AG08395 (cell line): ENCODE data around the gene AP3S2.

Source experiments
- DNase-seq: peaks from one replicate; pipeline ENCODE4 v3.0.0; 2012; ENCODE audit warnings: mixed read lengths, low spot score

AP3S2 gene

DNA sequence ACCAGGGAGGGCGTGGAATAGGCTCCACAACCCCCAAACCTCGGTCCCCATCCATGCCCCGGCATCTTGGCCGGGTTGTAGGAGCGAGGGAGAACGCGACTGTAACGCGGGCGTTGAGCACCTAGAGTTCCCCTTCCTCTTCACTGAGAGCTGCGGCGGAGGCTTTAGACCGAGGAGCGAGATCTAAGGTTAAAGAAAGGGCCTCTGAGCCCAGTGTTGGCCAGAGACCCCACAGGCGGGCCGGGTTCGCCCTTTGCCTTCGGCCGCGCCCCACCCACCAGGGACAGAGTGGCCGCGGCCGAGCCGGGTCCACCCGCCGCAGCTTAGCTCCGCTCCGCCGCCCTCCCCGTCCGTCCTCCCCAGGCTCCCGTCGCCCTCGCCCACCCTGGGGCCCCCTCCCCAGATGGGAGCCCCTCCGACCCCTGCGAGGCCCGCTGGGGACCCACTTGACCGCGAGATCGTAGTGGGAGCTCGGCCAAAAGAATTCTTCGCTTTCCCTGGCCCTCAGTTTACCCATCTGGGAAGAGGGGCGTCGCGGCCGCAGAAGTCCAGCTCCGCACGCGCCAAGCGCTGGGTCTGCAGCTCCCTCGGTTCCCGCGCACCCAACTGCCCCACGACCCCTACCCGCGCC lies 79.6 kb downstream of the AP3S2 start:
- DNase-seq: peak; percentile 26

DNA sequence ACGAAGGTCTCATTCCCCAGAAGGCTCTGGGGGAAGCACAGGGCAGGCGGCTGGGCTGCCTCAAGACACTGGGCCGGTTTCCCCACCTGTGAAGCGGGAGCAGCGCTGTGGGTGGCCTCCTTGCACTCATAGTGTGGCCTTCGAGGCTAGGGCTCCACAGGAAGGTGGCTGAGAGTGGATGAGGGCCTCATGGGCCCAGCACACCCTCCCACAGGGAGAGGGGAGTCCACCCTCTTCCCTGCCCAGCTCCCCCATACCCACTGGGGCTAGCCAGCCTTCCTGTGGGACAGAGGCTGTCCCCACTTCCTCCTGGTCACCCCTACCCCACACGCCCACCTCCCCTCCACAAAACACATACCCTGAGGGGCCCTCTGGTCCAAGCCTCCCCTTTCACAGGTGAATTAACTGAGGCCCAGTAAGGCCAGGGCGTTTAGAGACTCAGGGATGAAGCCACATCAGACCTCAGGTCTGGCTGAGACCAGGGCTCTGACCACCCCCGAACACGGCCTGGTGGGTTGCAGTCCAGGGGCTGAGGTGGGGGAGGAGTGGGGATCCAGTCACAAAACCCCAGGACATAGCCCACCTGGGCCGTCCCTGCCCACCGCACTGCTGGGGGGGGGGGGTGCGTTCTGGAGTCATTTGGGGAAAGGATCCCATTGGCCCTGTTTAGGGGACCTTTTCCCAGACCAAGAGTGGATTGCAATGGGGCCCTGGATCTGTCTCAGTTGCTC lies 80.2 kb downstream of the AP3S2 start:
- DNase-seq: no peak

DNA sequence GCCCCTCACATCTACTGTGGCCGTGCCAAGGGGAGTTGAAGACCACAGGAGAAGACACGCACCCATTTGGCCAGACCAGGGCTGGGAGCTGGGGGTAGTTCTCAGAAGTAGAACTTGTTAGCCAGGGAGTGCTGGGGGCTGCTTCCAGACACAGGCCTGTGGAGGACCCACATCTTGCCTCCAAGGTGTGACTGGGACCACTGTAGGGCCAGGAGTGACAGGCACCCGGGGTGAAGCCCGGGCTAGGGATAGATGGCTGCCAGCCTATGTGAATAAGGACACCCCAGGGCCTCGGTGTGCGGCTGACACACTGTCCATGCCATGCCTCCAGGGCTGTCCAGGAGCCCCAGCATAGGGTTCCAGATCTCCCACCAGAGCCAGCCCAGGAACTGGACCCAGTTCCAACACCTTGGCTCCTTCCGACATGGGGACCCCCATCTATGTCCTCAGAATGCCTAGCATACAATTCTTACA lies 80.9 kb downstream of the AP3S2 start:
- no peak for DNase-seq

DNA sequence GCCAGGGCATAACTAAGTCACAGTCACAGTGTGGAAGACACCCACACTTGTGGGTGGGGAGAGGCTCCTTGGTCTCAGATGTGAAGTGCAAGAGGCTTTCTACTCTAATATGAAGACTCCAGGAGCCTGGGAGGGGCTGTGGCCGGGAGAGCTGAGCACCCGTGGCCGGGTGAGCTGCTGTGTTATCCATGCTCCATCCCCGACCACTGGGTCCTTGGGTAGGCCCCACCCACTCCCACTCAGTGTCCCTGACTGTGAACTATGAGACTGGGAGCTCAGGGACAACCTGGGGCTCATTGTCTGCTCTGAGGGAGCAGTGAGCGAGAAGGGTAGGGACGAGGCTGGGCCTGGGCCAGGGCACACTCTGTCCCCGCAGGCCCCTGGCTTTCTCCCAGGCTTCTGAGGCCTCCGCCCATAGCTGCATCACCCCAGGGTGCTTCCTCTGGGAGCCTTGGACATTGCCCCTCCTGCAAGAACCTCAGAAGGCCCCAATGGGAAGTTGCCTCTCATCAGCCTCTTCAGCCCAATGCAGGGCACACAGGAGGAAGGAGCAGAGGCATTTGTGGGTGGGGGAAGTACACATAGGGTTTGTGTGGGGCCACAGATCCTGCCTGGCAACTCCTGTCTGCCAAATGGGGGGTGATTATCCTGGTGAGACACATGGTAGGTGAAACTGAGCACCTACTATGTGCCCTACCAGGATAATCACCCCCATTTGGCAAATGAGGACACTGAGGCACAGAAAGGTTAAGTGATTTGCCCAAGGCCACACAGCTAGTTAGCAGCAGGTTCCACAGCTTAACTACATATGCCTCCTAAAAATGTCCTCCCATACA lies 81.6 kb downstream of the AP3S2 start:
- DNase-seq: peak; percentile 88

DNA sequence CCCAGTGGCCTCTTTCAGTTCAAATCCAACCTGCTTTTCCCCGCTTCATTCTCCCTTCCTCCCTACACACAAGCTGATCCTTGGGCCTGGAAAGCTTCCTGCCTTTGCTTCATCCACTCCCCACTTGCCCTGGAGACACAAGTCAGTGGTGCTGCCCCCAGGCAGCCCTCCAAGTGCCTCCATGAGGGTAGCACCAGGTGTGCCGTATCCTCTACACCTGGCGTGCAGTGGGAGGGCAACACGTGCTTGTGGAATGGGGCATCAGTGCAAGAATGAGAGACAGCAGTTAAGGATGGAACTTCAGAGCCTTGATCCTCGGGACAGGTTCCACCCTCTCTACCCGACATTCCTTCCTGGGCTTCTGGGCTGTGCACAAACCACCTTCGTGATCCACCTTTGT lies 83.0 kb downstream of the AP3S2 start:
- no peak for DNase-seq

DNA sequence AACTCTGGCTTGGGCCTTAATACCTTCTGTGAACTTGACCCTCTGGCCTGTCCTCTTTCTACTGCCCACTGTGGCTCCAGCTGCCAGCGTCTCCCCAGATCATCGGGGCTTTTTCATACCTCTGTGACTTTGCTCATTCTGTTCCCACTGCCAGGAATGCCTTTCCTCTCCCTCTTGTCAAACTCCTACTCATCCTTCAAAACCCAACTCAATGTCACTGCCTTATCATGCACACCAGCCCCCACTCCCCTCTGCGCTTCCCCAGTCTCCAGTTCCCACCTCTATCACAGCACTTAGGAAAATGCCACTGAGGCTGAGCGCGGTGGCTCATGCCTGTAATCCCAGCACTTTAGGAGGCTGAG lies 84.0 kb downstream of the AP3S2 start:
- DNase-seq: no peak

DNA sequence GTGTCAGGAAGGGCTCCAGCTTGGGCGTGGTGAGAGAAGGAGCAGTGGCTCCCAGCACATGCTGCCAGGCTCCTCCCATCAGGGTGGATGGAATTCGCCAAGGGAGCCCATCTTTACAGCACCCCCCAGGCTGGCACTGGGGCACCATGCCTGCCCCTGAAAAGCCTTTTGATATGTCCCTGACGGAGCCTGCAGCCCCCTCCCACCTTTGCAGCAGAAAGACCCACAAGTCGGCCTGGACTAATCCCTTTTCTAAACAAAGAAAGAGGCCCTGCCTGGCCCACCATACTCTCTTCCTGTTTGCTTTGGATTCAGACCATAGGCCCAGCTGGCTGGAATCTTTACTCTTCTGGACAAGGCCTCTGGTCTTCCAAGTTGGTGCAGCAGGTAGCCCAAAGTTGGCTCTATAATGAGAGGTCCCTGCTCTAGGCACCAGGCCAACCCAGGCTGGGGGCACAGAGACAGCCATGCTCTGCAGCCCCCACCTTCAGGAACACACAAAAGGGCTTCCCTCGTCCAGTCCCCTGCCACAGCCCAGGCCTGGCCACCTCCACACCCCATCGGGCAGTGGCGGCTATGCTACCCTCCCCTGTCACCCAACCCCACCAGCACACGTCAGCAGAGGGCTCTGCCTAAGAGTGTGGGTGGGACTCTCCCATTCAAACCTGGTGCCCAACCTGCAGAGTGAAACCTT lies 84.6 kb downstream of the AP3S2 start:
- DNase-seq: no peak

DNA sequence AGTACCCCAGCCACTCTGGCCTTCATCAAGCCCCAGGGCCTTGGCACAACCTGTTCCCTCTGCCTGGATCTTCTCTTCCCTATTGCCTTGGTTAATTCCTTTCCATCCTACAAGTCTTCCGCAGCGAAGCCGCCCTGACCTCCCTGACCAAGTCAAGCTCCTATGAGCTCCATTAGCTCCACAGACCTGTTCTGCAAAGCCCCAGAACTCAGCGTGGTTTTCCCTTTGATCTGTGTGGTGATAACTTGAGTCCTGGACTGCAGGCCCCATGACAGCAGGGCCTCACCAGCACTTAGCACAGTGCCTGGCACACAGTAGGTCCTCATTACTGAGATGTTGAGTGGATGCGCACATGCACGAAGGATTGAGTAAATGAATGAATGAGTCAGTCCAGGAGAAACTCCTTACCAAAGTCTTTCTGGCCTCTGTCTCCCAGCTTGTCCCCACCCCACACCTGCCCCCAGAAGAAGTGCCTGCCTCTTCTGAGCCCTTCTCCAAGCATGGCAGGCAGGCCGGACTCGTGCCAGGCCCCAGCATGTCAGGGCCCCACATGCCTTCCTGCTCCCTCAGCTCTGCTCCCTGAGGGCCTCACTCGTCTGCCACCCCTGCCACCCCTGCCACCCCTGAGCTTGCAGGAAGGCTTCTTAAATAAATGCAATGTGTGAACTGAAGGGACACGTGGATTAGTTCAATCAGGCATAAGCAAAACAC lies 85.5 kb downstream of the AP3S2 start:
- DNase-seq: no peak

DNA sequence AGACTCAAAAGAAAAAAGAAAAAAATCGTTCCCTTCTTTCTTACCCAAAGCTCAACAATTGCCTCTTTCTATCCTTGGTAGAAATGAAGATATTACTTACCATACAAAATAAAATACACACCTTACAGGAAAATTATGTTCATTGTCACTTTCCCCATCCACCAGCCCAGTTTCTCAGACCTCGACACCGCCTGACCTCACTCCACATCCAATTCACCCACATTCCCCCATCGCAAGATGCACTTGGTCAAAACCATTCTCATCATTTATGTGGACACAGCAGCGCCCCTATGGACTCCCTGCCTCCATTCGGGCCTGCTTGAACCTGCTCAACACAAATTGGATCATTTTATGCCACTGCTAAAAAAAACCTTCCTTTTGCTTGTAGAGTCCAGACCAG lies 86.1 kb downstream of the AP3S2 start:
- DNase-seq: no peak

DNA sequence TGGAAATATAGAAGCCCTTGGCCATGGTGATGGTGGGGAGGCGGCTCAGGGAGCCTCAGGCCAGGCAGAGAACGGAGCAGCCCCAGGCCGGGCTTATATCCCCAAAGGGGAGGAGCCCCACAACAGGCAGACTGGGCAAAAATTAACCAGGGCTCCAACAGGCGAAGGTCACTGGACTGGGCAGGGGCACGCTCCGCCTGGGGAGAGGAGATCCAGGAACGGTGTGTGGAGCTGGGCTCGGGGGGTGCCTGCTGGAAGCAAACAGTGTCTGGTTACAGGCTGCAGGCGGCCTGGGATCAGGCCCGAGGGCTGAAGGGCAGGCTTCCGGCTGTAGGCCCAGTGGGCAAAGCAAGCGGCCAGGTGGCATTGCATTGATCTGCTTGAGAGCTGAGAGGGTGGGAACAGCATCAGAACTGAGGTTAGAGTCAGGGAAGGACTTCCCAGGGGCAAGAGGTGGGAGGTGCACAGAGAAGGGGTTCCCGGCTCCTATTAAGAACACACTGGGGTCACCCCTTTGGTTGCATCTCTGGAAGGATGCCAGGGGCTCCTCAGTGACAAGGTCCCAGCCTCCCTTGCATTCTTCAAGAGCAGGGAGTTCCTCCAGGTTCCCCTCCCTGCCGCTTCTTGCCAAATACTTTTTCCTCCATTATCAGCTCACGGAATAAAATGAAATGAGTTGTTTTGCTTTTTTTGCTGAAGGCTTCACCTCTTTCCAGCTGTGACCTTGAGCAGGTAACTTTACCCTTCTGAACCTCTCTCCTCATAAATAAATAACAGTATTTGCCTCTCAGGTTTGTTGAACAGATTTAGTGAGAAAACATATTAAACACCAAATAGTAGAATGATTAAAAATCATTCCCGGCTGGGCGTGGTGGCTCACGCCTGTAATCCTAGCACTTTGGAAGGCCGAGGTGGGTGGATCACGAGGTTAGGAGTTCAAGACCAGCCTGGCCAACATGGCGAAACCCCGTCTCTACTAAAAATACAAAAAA lies 86.9 kb downstream of the AP3S2 start:
- DNase-seq: no peak

DNA sequence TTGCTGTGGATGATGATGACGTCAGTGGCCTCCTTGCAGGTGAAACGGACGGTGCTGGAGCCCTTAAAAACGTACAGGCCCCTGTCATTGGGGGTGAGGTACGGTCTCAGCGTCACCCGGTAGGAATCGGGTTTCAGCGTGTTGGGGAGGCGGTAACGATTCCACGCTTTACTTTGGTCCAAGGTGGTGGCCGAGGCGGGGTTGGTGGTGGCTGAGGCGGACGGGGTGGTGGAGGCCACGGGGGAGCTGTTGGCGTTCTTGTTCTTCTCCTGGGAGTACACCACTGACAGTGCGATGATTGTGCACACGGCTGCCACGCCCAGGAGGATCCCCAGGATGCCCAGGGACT lies 87.6 kb downstream of the AP3S2 start:
- no peak for DNase-seq

DNA sequence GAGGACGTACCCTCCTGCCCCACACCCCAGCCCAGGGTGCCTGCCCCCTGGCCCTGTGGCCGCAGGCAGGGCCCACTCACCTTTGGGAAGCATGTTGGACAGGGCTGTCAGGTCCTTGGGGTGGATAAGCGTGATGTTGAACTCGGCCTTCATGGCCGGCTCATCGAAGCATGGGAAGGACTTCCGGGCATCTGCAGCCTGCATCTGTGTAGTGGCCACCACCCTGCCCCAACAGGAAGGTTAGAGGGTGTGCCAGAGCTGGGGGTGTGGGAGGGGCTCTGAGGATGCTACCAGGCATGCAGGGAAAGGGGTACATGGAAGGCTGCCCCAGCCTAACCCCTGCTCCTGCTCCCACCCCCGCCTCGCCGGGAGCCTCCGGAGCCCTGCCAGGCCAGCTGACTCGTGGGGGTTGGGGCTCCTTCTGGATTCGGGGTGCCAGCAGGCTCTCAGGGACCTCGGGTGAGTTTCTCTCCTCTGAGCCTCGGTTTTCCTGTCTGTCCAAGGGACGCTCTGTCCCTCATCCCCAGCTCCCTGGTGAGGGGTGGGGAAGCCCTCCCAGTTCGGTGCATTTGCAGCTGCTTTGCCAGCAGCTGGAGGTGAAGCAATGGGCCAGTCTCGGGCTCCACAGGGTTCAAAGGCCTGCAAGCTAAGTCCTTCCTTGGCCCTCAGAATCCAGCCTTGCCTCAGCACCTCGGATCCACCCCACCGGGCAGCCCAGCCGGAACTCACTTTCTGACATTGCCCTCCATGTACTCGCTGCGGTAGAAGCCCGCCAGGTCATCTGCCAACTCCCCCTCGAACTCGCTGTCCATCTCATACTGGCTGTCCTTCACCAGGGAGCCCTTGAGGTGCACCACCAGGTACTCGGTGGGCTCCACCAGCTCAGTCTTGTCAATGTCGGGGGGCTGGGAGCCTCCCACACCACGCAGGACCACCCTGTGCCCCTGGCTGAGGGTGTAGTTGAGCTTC lies 88.3 kb downstream of the AP3S2 start:
- DNase-seq: no peak

DNA sequence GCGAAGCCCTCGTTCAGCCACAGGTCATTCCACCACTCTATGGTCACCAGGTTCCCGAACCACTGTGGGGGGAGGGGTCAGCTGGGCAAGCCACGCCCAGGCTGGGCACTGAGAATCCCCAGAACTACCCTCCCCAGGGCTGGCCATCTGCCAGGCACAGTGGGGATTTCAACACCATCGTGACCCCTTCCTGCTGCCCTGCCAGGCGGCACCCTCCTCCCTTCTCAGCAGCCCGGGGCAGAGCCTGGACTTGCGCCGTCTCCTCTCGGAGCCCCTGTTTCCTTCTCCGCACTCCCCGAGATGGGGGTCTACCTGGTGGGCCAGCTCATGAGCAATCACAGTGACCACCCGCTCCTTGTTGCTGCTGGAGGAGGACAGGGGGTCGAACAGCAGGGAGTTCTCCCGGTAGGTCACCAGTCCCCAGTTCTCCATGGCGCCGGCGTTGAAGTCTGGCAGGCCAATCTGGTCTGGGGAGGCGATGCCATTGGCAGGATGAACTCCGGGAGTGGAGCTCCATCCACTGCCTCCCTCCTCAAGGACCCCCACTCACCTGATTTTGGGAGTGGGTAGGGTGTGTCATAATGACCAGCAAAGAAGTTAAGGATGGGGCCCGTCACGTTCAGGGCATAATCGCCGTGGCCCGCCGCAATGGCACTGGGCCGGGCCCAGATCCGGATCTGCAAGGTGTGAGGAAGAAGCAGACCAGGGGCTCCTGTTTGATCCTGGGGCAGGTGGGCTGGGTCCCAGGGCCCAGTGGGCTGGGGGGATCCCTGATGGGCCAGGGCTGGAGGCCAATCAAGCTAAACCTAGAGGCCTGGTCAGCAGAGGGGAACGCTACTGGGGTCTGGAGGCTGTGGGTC lies 89.6 kb downstream of the AP3S2 start:
- DNase-seq: no peak

DNA sequence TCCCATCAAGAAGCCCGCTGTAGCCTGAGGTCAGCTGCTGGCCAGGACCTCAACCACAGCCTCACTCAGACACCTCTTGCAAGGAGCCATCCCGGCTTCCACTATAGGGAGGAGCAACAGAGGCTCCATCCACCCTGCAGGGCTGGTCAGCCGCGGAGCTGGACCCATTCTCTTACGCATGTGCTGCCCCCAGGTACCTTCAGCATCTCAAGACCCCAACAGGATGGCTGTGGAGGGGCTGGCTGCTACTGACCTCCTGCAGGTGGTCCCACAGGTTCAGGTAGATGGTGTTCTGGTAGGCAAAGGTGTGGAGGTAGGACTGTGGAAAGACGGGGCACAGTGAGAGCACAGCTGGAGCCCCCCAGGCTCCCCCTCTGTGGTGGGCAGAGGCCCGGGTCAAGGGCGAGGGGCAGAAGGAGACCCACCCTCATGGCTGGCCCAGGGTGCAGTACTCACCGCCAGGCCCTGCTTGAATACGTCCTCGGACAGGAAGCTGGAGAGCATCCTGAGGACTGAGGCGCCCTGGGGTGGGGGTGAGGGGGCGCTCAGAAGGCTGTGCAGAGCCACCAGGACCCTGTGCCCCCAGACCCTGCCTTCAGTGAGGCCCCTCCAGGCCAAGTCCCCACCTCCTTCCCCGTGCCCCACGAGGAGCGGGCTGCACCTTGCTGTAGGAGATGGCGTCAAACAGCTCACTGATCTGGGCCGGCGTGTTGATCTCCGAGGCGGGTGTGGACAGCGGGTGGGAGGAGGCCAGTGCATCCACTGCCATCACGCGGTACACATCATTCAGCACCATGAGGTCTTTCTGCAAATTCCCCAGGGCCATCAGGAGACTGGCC lies 90.6 kb downstream of the AP3S2 start:
- no peak for DNase-seq

DNA sequence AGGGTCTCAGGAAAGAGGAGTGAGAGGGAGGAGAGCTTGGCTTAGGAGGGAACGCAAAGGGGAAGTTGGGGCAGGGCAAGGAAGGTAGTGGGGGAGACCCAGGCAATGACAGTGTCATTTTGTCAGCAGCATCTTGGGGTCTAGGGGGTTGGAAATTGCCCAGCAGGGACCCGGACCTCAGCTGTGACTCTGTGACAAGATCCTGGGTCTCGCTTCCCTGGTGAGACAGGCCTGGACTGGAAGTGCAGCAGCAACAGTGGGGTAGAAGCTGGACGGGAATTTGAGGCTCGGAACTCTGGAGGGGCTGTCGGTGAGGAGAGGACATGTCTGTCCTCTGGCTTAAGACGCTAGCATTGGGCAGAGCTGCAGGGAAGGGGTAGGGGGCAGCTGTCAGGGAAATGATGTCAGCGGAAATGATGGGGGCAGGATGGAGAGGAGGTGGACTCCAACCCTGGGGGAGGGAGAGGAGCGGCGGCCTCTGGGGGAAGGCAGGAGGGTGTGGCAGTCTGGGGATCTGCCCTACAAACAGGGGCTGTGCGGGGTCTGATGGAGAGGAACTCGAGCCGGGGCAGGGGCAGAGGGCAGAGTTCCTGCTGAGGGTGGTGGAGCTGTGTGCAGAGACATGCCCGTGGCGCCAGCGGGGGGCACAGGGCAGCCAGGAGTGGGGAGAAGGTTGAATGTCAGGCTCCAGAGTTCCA lies 91.4 kb downstream of the AP3S2 start:
- no peak for DNase-seq

DNA sequence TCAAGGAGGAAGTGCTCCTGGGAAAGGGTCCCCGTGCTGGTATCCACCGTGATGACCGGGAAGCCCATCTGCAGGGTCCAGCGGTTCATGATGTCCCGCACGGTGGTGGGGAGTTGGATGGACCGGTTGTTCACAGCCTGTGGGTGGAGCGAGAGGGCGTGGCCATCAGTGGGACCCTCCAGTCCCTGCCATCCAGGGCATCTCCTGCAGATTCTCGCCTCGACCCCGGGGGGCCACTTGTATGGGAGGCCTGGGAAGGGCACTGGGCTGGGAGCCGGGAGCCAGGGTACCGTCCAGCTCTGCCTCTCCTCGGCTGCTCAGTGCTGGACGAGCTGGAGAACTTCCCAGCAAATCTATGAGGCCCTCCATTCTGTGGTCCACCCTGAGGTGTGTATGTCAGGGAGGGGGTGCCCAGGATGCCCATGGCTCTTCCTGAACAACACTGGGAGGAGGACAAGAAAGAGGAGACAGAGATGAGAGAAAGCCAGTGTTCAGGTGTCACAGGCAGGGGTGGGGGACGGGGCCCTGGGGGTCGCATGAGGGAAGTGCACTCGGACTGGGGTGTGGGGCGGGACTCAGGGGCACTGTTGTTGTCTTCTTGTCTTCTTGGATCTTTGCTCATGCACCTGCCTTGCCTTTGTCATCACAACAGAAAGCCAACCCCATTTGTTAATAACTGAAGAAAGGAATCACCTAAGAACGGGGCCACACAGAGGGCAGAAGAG lies 92.2 kb downstream of the AP3S2 start:
- DNase-seq: no peak
